ENCODE results near the gene DHRS9. TPM values are rescaled to one million over a fixed set of nuclear protein-coding genes. Genes with fewer than 3 reads are reported as not detected.
"Not testable (repeated sequence)": the region's sequence is repeated elsewhere in the genome, so short reads cannot be mapped to it uniquely, and the experiment has no call there.

The DHRS9 gene
- total and polyA plus RNA-seq, 2 donors from 2014 or later: 2.2 TPM; not detected in 1

GRCh38 chr2:169129703-169130243, 60.4 kb downstream of the DHRS9 start:
- DNase-seq (no peak), FAIRE-seq (no peak)
- H3K27ac ChIP-seq (ENCODE audit: low read depth in 2 of 2, low read length in 2 of 2): no peak overlapping the region
- no peaks in the 10 kb centered on the region for H3K27me3 ChIP-seq (ENCODE audit: control insufficient read depth, insufficient read depth, low read length)
- H3K9me3 ChIP-seq (ENCODE audit: control insufficient read depth in 2 of 3, insufficient read depth in 1 of 3, low read length in 3 of 3): no peaks in the 10 kb centered on the region
- H3K9ac ChIP-seq (ENCODE audit: low read length in 3 of 3): no peak overlapping the region
- no peaks in the 10 kb centered on the region for H3K4me1 ChIP-seq (ENCODE audit: control insufficient read depth in 2 of 3, insufficient read depth in 2 of 3, low read depth in 1 of 3, low read length in 3 of 3)
- no peak overlapping the region for H3K4me3 ChIP-seq (ENCODE audit: low read length in 3 of 3)
- intact Hi-C loops (cut with DNase I): no loop called here
- H3K36me3 ChIP-seq (ENCODE audit: control insufficient read depth in 2 of 3, insufficient read depth in 3 of 3, low read length in 3 of 3): peaks cover 0 to 13% (median 0%) of the 10 kb centered on the region in 3 donors
- TF ChIP-seq, protein P1, sequence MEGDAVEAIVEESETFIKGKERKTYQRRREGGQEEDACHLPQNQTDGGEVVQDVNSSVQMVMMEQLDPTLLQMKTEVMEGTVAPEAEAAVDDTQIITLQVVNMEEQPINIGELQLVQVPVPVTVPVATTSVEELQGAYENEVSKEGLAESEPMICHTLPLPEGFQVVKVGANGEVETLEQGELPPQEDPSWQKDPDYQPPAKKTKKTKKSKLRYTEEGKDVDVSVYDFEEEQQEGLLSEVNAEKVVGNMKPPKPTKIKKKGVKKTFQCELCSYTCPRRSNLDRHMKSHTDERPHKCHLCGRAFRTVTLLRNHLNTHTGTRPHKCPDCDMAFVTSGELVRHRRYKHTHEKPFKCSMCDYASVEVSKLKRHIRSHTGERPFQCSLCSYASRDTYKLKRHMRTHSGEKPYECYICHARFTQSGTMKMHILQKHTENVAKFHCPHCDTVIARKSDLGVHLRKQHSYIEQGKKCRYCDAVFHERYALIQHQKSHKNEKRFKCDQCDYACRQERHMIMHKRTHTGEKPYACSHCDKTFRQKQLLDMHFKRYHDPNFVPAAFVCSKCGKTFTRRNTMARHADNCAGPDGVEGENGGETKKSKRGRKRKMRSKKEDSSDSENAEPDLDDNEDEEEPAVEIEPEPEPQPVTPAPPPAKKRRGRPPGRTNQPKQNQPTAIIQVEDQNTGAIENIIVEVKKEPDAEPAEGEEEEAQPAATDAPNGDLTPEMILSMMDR (IDR thresholded peaks at IDR 0.05; ENCODE audit: borderline replicate concordance, extremely low read depth, insufficient read depth): no peak

GRCh38 chr2:169131587-169132512, 62.5 kb downstream of the DHRS9 start:
- Histone ChIP-seq H3K9ac (ENCODE audit: low read length in 3 of 3) (no peak overlapping the region), H3K36me3 (ENCODE audit: control insufficient read depth in 2 of 3, insufficient read depth in 3 of 3, low read length in 3 of 3) (peaks cover 0 to 7% (median 0%) of the 10 kb centered on the region in 3 donors), H3K9me3 (ENCODE audit: control insufficient read depth in 2 of 3, insufficient read depth in 1 of 3, low read length in 3 of 3) (no peaks in the 10 kb centered on the region), H3K4me1 (ENCODE audit: control insufficient read depth in 2 of 3, insufficient read depth in 2 of 3, low read depth in 1 of 3, low read length in 3 of 3) (no peaks in the 10 kb centered on the region), H3K27ac (ENCODE audit: low read depth in 2 of 2, low read length in 2 of 2) (no peak overlapping the region), H3K27me3 (ENCODE audit: control insufficient read depth, insufficient read depth, low read length) (no peaks in the 10 kb centered on the region), H3K4me3 (ENCODE audit: low read length in 3 of 3) (no peak overlapping the region)
- FAIRE-seq (peak; percentile 46), DNase-seq (peak in 2 of 5 donors; percentile 24 to 36)
- intact Hi-C loops (cut with DNase I): no loop called here
- TF ChIP-seq, protein P1 (IDR thresholded peaks at IDR 0.05; ENCODE audit: borderline replicate concordance, extremely low read depth, insufficient read depth): peak; percentile 57

DNA sequence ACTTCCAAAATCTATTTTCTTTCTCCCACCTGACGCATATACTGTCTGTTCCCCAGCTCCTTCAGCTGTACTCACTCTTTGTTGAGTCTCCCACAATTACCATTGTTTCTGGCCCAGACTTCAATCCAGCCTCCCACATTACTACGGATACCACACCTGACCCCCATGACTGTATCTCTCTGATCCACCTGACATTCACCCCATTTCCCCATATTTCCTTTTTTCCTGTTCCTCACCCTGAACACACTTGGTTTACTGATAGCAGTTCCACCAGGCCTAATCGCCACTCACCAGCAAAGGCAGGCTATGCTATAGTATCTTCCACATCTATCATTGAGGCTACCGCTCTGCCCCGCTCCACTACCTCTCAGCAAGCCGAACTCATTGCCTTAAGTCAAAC, 64.9 kb downstream of the DHRS9 start:
- not testable (repeated sequence) for FAIRE-seq

GRCh38 chr2:169136428-169136827, 67.1 kb downstream of the DHRS9 start:
- intact Hi-C loops (cut with DNase I): not testable (repeated sequence)

More for the DNA sequence above, 64.9 kb downstream of the DHRS9 start:
- H3K27me3 ChIP-seq (ENCODE audit: control insufficient read depth, insufficient read depth, low read length); H3K27ac ChIP-seq (ENCODE audit: low read depth in 2 of 2, low read length in 2 of 2); H3K4me3 ChIP-seq (ENCODE audit: low read length in 3 of 3); H3K9me3 ChIP-seq (ENCODE audit: control insufficient read depth in 2 of 3, insufficient read depth in 1 of 3, low read length in 3 of 3); DNase-seq; H3K4me1 ChIP-seq (ENCODE audit: control insufficient read depth in 2 of 3, insufficient read depth in 2 of 3, low read depth in 1 of 3, low read length in 3 of 3); intact Hi-C loops (cut with DNase I); H3K9ac ChIP-seq (ENCODE audit: low read length in 3 of 3): not testable (repeated sequence)
- H3K36me3 ChIP-seq (ENCODE audit: control insufficient read depth in 2 of 3, insufficient read depth in 3 of 3, low read length in 3 of 3): peaks cover 0 to 16% (median 4%) of the 10 kb centered on the region in 3 donors

More at GRCh38 chr2:169136428-169136827, 67.1 kb downstream of the DHRS9 start:
- not testable (repeated sequence) for H3K4me1 ChIP-seq (ENCODE audit: control insufficient read depth in 2 of 3, insufficient read depth in 2 of 3, low read depth in 1 of 3, low read length in 3 of 3); H3K27ac ChIP-seq (ENCODE audit: low read depth in 2 of 2, low read length in 2 of 2); H3K4me3 ChIP-seq (ENCODE audit: low read length in 3 of 3); FAIRE-seq; DNase-seq; H3K27me3 ChIP-seq (ENCODE audit: control insufficient read depth, insufficient read depth, low read length); H3K9me3 ChIP-seq (ENCODE audit: control insufficient read depth in 2 of 3, insufficient read depth in 1 of 3, low read length in 3 of 3); H3K9ac ChIP-seq (ENCODE audit: low read length in 3 of 3)
- peaks cover 0 to 28% (median 13%) of the 10 kb centered on the region in 3 donors for H3K36me3 ChIP-seq (ENCODE audit: control insufficient read depth in 2 of 3, insufficient read depth in 3 of 3, low read length in 3 of 3)
